GM12872 (cell line): ENCODE measurements around the gene SLC24A2.

Experiments
- CTCF ChIP-seq: IDR thresholded peaks from 3 replicates; pipeline ENCODE4 v1.5.1; 2011; ENCODE audit warnings: low read depth, mild to moderate bottlenecking, low read length, moderate library complexity; ENCODE audit not compliant: insufficient read depth

Gene SLC24A2

DNA sequence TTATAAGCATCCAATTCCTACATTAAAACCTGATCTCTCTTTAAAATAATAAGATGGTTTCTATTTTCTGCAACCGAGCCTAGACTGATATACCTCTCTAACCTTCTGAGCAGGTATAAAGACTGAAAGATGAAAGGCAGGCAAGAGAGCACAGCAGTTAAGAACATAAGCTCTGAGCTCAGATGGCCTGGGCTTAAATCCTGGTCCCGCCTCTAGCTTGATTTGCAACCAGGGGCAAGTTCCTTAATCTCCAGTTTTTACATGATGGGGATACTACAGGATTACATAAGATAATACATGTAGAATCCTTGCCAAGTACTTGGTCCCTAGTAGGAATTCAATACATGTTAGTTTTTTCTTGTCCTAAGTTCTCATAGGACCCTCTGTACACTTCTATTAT lies 33.9 kb downstream of the SLC24A2 start:
- no peak for TF ChIP-seq CTCF

DNA sequence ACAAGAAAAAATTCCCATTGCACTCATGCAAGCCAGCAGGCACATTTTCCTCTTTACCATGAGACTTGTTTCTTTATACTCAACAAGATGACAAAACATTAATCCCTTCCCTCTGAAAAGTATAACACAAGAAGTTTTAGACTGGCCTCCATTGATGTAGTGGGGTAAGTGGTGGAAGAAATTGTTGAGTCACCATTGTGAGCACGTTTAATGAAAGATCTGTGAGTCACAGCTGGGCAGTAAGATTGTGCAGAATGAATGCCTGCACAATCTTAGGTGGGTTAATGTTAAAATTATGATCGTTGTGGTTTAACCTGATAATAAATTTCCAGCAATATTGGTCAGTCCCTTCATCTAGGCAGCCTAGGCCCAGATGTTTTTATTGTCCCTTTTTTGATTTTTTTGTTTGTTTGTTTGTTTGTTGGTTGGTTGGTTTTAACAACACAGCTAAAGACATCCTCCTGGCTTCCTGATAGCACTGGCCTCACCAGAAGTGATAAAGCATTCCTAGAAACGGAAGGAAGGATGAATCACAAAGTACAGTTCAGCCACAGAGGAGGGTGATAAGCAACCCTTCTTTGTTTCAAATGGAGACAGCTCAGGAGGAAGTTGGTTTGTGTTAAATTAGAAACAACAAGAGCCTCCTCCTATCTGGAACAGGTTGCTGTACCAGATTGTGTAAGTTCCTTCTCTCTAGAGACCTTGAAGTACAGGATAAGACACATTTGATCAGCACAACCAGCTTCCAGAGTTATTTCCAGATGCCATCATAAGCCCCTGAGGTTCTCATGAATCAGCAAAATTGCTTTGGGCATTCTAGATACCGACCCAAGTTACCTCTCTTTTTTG lies 40.3 kb downstream of the SLC24A2 start:
- no peak for TF ChIP-seq CTCF

DNA sequence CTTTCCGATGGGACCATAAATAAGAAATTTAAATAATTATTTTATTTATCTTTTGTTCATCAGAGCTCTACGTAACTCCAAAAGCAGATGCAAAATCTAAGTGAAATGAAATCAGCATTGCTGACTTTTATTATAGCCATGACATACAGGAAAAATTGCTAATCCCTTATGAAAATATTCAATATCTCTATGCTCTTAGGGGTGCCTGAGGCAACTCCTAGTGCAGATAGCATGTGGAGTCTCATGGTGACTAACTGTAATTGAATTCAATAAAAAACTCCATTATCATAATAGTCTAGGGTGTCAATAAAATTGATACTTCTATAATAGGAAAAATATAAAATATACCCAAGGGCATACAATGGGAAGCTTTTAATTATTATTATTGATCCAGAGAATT lies 42.6 kb downstream of the SLC24A2 start:
- no peak for TF ChIP-seq CTCF

DNA sequence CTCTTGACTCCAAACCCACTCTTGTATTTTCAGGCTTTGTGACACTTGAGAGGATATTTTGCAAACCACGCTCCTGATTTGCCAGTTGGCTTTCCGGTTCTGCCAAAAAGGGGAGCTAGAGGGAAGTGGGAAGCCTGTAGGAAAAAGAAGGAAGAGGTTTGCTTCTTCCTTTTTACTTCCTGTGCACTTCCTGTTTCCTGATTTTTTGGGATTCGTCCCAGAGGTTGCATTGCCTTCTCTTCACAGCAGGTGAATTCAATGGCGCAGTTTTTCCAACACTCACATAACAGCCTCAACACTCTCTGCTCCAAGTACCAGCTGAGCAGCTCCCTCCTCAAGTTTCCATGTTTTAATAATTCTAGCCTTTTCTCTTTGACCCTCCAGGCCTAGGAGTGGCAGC lies 47.7 kb downstream of the SLC24A2 start:
- TF ChIP-seq CTCF, result no peak
